NCI-H82 treated with DMSO at 0.1 percent for 48 hours (cell line): ENCODE results near the gene AK3.
"Not testable (repeated sequence)": the region's sequence is repeated elsewhere in the genome, so short reads cannot be mapped to it uniquely, and the experiment has no call there.

Source experiments
- DNase-seq: peaks from one replicate; lab custom pipeline; 2025; ENCODE audit not compliant: unreplicated experiment; lab: John Stamatoyannopoulos, UW

AK3 gene

GRCh38 chr9:4668604-4669003 lies 72.4 kb downstream of the AK3 start:
- no peak for DNase-seq

GRCh38 chr9:4667681-4668080 lies 73.3 kb downstream of the AK3 start:
- DNase-seq, result no peak

- DNase-seq, result no peak
Observed at GRCh38 chr9:4666042-4666699, 74.8 kb downstream of the AK3 start, which contains the start of gene SPATA6L. TSS of gene SPATA6L (minus strand) at chr9:4666480. CDS start at chr9:4666250, 230 bp downstream.

- DNase-seq, result no peak
Observed at GRCh38 chr9:4665357-4665756, 75.6 kb downstream of the AK3 start.

- DNase-seq, result no peak
Observed at GRCh38 chr9:4663956-4664355, 77.0 kb downstream of the AK3 start.

GRCh38 chr9:4662989-4663792 lies 77.8 kb downstream of the AK3 start:
- no peak for DNase-seq

- peak; percentile 43 for DNase-seq
Observed at GRCh38 chr9:4662108-4662988, 78.7 kb downstream of the AK3 start, which contains the start of gene PLPP6. TSS of gene PLPP6 (plus strand) at chr9:4662294. CDS start at chr9:4662376, 82 bp downstream.

GRCh38 chr9:4661611-4662010 lies 79.4 kb downstream of the AK3 start:
- DNase-seq, result no peak

- no peak for DNase-seq
Observed at GRCh38 chr9:4661165-4661564, 79.8 kb downstream of the AK3 start.

- DNase-seq, result not testable (repeated sequence)
Observed at GRCh38 chr9:4660665-4661064, 80.3 kb downstream of the AK3 start.
